ENCODE data around the gene FERD3L.
A peak's percentile ranks its signal among the peaks of the same experiment; 100 is the strongest.

The FERD3L gene

GRCh38 chr7:19110776-19111175, 34.4 kb downstream of the FERD3L start:
- Histone ChIP-seq H3K4me3 (ENCODE audit: low read depth in 1 of 5, low read length in 5 of 5) (peak overlapping the region; percentile 21 to 100 (median 60)), H3K36me3 (ENCODE audit: control insufficient read depth in 5 of 5, insufficient read depth in 5 of 5, low read length in 5 of 5) (no peaks in the 10 kb centered on the region), H3K9ac (ENCODE audit: low read length in 5 of 5) (peak overlapping the region in 3 of 5 donors; percentile 59 to 87 (median 86)), H3K27me3 (ENCODE audit: control insufficient read depth in 5 of 5, insufficient read depth in 4 of 5, low read length in 5 of 5) (peaks cover 0 to 49% (median 19%) of the 10 kb centered on the region in 5 donors), H3K27ac (ENCODE audit: low read depth, low read length) (peak overlapping the region; percentile 96), H3K4me1 (ENCODE audit: control insufficient read depth in 5 of 5, insufficient read depth in 5 of 5, low read length in 5 of 5) (peaks cover 0 to 76% (median 67%) of the 10 kb centered on the region in 5 donors), H3K9me3 (ENCODE audit: control insufficient read depth in 5 of 5, low read length in 5 of 5) (no peaks in the 10 kb centered on the region)

GRCh38 chr7:19110026-19110730, 35.0 kb downstream of the FERD3L start:
- peak overlapping the region; percentile 96 for H3K27ac ChIP-seq (ENCODE audit: low read depth, low read length)
- H3K4me1 ChIP-seq (ENCODE audit: control insufficient read depth in 5 of 5, insufficient read depth in 5 of 5, low read length in 5 of 5), result peaks cover 0 to 76% (median 68%) of the 10 kb centered on the region in 5 donors
- H3K9ac ChIP-seq (ENCODE audit: low read length in 5 of 5), result no peak overlapping the region
- no peaks in the 10 kb centered on the region for H3K9me3 ChIP-seq (ENCODE audit: control insufficient read depth in 5 of 5, low read length in 5 of 5)
- H3K27me3 ChIP-seq (ENCODE audit: control insufficient read depth in 5 of 5, insufficient read depth in 4 of 5, low read length in 5 of 5), result peaks cover 0 to 49% (median 20%) of the 10 kb centered on the region in 5 donors
- H3K4me3 ChIP-seq (ENCODE audit: low read depth in 1 of 5, low read length in 5 of 5), result no peak overlapping the region
- H3K36me3 ChIP-seq (ENCODE audit: control insufficient read depth in 5 of 5, insufficient read depth in 5 of 5, low read length in 5 of 5), result no peaks in the 10 kb centered on the region

GRCh38 chr7:19109000-19109946, 35.9 kb downstream of the FERD3L start:
- Histone ChIP-seq H3K27ac (ENCODE audit: low read depth, low read length) (peak overlapping the region; percentile 96), H3K4me3 (ENCODE audit: low read depth in 1 of 5, low read length in 5 of 5) (peak overlapping the region in 2 of 5 donors; percentile 77 to 90), H3K27me3 (ENCODE audit: control insufficient read depth in 5 of 5, insufficient read depth in 4 of 5, low read length in 5 of 5) (peaks cover 0 to 43% (median 22%) of the 10 kb centered on the region in 5 donors)

DNA sequence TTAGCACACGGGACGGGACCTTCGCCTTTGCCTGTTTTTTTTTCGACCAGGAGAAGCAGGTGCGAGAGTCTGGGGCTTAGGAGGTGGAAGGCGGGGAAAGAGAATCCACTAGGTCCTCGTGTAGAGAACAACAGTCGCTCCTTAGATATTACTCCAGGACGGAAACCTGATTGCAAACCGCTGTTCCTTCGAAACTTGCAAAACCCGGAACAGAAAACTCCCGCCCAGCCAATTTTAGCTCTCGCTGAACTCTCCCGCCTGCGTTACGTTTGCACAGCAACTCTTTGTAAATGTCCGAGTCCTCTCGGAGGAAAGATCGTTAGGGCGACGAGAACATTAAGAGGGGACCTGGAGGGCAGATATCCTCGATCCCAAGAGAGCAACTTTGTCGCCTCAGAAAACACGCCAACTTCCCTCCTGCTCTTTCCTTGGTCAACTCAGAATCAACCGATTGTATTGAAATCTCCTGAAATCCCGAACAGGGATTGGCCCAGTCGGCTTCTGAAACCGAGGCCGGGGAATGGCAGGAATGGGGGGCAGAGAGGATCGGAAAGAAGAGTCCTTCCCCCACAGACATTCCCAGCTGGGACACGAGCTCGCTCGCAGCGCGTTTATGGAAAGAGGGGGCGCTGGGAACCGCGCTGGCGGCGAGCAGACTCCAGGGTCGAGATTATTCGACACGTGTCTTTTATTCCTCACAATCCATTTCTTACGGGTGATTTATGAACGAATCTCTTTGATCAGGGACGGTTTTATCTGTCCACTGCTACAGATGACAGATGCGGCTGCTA, 37.7 kb downstream of the FERD3L start:
- no peaks in the 10 kb centered on the region for H3K9me3 ChIP-seq (ENCODE audit: control insufficient read depth in 5 of 5, low read length in 5 of 5)
- peak overlapping the region; percentile 96 for H3K27ac ChIP-seq (ENCODE audit: low read depth, low read length)
- peaks cover 0 to 78% (median 62%) of the 10 kb centered on the region in 5 donors for H3K4me1 ChIP-seq (ENCODE audit: control insufficient read depth in 5 of 5, insufficient read depth in 5 of 5, low read length in 5 of 5)
- H3K9ac ChIP-seq (ENCODE audit: low read length in 5 of 5), result peak overlapping the region; percentile 65 to 93 (median 76)
- H3K27me3 ChIP-seq (ENCODE audit: control insufficient read depth in 5 of 5, insufficient read depth in 4 of 5, low read length in 5 of 5), result peaks cover 0 to 41% (median 19%) of the 10 kb centered on the region in 5 donors
- peak overlapping the region; percentile 72 to 91 (median 86) for H3K4me3 ChIP-seq (ENCODE audit: low read depth in 1 of 5, low read length in 5 of 5)
- no peaks in the 10 kb centered on the region for H3K36me3 ChIP-seq (ENCODE audit: control insufficient read depth in 5 of 5, insufficient read depth in 5 of 5, low read length in 5 of 5)

More at GRCh38 chr7:19109000-19109946, 35.9 kb downstream of the FERD3L start:
- H3K9ac ChIP-seq (ENCODE audit: low read length in 5 of 5), result peak overlapping the region in 2 of 5 donors; percentile 65 to 87
- H3K9me3 ChIP-seq (ENCODE audit: control insufficient read depth in 5 of 5, low read length in 5 of 5), result no peaks in the 10 kb centered on the region
- no peaks in the 10 kb centered on the region for H3K36me3 ChIP-seq (ENCODE audit: control insufficient read depth in 5 of 5, insufficient read depth in 5 of 5, low read length in 5 of 5)
- peaks cover 0 to 80% (median 66%) of the 10 kb centered on the region in 5 donors for H3K4me1 ChIP-seq (ENCODE audit: control insufficient read depth in 5 of 5, insufficient read depth in 5 of 5, low read length in 5 of 5)

- H3K4me3 ChIP-seq (ENCODE audit: low read depth in 1 of 5, low read length in 5 of 5), result peak overlapping the region; percentile 72 to 91 (median 86)
- H3K36me3 ChIP-seq (ENCODE audit: control insufficient read depth in 5 of 5, insufficient read depth in 5 of 5, low read length in 5 of 5), result no peaks in the 10 kb centered on the region
- H3K27ac ChIP-seq (ENCODE audit: low read depth, low read length), result peak overlapping the region; percentile 96
- peaks cover 0 to 75% (median 56%) of the 10 kb centered on the region in 5 donors for H3K4me1 ChIP-seq (ENCODE audit: control insufficient read depth in 5 of 5, insufficient read depth in 5 of 5, low read length in 5 of 5)
- peak overlapping the region; percentile 51 to 93 (median 76) for H3K9ac ChIP-seq (ENCODE audit: low read length in 5 of 5)
- H3K27me3 ChIP-seq (ENCODE audit: control insufficient read depth in 5 of 5, insufficient read depth in 4 of 5, low read length in 5 of 5), result peaks cover 0 to 41% (median 14%) of the 10 kb centered on the region in 5 donors
- no peaks in the 10 kb centered on the region for H3K9me3 ChIP-seq (ENCODE audit: control insufficient read depth in 5 of 5, low read length in 5 of 5)
Observed at GRCh38 chr7:19107081-19107355, 38.2 kb downstream of the FERD3L start.

GRCh38 chr7:19106241-19107080, 38.8 kb downstream of the FERD3L start:
- Histone ChIP-seq H3K27me3 (ENCODE audit: control insufficient read depth in 5 of 5, insufficient read depth in 4 of 5, low read length in 5 of 5) (peaks cover 0 to 38% (median 14%) of the 10 kb centered on the region in 5 donors), H3K9ac (ENCODE audit: low read length in 5 of 5) (peak overlapping the region; percentile 33 to 93 (median 84)), H3K4me1 (ENCODE audit: control insufficient read depth in 5 of 5, insufficient read depth in 5 of 5, low read length in 5 of 5) (peaks cover 0 to 75% (median 51%) of the 10 kb centered on the region in 5 donors), H3K36me3 (ENCODE audit: control insufficient read depth in 5 of 5, insufficient read depth in 5 of 5, low read length in 5 of 5) (no peaks in the 10 kb centered on the region), H3K27ac (ENCODE audit: low read depth, low read length) (peak overlapping the region; percentile 96), H3K4me3 (ENCODE audit: low read depth in 1 of 5, low read length in 5 of 5) (peak overlapping the region; percentile 72 to 91 (median 86)), H3K9me3 (ENCODE audit: control insufficient read depth in 5 of 5, low read length in 5 of 5) (no peaks in the 10 kb centered on the region)

DNA sequence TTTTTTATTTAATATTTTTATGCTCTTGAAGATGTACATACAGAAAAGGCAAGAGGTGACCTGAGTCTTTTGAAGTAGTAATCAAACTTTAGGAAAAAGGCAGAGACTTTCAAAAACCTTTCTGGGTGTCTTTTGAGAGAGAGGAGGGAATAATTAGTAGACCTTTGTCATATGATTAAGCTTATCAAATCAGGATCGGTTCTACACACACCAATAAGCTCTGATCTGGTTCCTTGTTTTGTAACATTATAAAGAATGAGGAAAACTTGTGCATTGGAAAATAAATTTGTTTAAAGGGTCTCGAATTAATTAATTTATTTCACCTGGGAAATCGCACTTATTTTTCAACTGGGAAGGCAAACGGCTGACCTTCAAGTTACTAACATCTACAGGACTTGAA, 39.7 kb downstream of the FERD3L start:
- H3K36me3 ChIP-seq (ENCODE audit: control insufficient read depth in 5 of 5, insufficient read depth in 5 of 5, low read length in 5 of 5), result no peaks in the 10 kb centered on the region
- no peaks in the 10 kb centered on the region for H3K9me3 ChIP-seq (ENCODE audit: control insufficient read depth in 5 of 5, low read length in 5 of 5)
- H3K27ac ChIP-seq (ENCODE audit: low read depth, low read length), result peak overlapping the region; percentile 96
- H3K4me3 ChIP-seq (ENCODE audit: low read depth in 1 of 5, low read length in 5 of 5), result peak overlapping the region; percentile 72 to 91 (median 86)
- H3K27me3 ChIP-seq (ENCODE audit: control insufficient read depth in 5 of 5, insufficient read depth in 4 of 5, low read length in 5 of 5), result peaks cover 0 to 38% (median 14%) of the 10 kb centered on the region in 5 donors
- H3K9ac ChIP-seq (ENCODE audit: low read length in 5 of 5), result peak overlapping the region in 3 of 5 donors; percentile 33 to 93 (median 87)
- H3K4me1 ChIP-seq (ENCODE audit: control insufficient read depth in 5 of 5, insufficient read depth in 5 of 5, low read length in 5 of 5), result peaks cover 0 to 72% (median 44%) of the 10 kb centered on the region in 5 donors

DNA sequence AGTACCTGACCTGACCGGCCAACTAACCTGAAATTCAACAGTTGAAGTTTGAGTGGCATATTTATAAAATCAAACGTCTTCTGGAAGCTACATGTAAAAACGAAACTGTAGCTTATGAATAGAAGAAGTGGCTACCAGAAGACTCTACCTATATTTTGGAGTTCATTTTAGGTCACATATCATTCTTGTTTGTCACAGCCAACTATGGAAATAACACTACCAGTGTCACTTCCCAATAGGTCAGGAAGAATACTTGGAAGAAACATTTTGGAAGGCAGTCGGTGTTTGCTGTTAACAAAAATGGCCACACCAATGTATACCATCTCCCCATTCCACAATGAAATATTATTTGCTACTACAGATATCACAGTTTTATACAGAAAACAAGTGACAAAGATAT, 40.4 kb downstream of the FERD3L start:
- H3K4me1 ChIP-seq (ENCODE audit: control insufficient read depth in 5 of 5, insufficient read depth in 5 of 5, low read length in 5 of 5), result peaks cover 0 to 69% (median 44%) of the 10 kb centered on the region in 5 donors
- H3K27me3 ChIP-seq (ENCODE audit: control insufficient read depth in 5 of 5, insufficient read depth in 4 of 5, low read length in 5 of 5), result peaks cover 0 to 31% (median 12%) of the 10 kb centered on the region in 5 donors
- H3K36me3 ChIP-seq (ENCODE audit: control insufficient read depth in 5 of 5, insufficient read depth in 5 of 5, low read length in 5 of 5), result no peaks in the 10 kb centered on the region
- H3K4me3 ChIP-seq (ENCODE audit: low read depth in 1 of 5, low read length in 5 of 5), result peak overlapping the region in 1 of 5 donors; percentile 12
- H3K27ac ChIP-seq (ENCODE audit: low read depth, low read length), result peak overlapping the region; percentile 96
- H3K9ac ChIP-seq (ENCODE audit: low read length in 5 of 5), result peak overlapping the region in 1 of 5 donors; percentile 12
- no peaks in the 10 kb centered on the region for H3K9me3 ChIP-seq (ENCODE audit: control insufficient read depth in 5 of 5, low read length in 5 of 5)

DNA sequence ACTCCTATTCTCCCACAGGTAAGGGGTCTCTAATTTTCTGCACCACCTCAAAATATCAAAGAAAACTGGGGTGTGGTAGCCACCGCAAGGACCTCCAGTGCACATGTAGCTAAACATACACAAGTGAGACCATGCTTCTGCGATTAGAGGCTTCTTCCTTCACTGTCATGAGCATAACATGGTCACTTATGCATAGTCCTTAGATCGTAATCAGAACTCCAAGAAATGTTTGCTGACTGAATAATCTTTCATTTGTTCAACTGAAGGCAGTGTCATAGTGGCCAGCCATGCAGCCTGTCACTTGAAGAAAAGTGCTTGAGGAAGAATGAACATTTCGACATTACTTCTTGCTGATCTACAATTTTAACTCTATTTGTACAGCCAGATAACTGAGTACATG, 42.3 kb downstream of the FERD3L start:
- H3K27me3 ChIP-seq (ENCODE audit: control insufficient read depth in 5 of 5, insufficient read depth in 4 of 5, low read length in 5 of 5), result peaks cover 0 to 18% (median 7%) of the 10 kb centered on the region in 5 donors
- H3K9me3 ChIP-seq (ENCODE audit: control insufficient read depth in 5 of 5, low read length in 5 of 5), result no peaks in the 10 kb centered on the region
- no peaks in the 10 kb centered on the region for H3K36me3 ChIP-seq (ENCODE audit: control insufficient read depth in 5 of 5, insufficient read depth in 5 of 5, low read length in 5 of 5)
- no peak overlapping the region for H3K9ac ChIP-seq (ENCODE audit: low read length in 5 of 5)
- H3K4me1 ChIP-seq (ENCODE audit: control insufficient read depth in 5 of 5, insufficient read depth in 5 of 5, low read length in 5 of 5), result peaks cover 0 to 55% (median 29%) of the 10 kb centered on the region in 5 donors
- H3K4me3 ChIP-seq (ENCODE audit: low read depth in 1 of 5, low read length in 5 of 5), result no peak overlapping the region
- H3K27ac ChIP-seq (ENCODE audit: low read depth, low read length), result no peak overlapping the region

Measured in subcutaneous abdominal adipose tissue (tissue), 5 donors.